ENCODE measurements around the gene HSPB8. TPM values are rescaled to one million over a fixed set of nuclear protein-coding genes. Genes with fewer than 3 reads are reported as not detected.

HSPB8 gene
- total and polyA plus RNA-seq, 5 donors, result 452 to 572 (median 544) TPM

- ATAC-seq, result peak; percentile 33 to 40
- intact Hi-C loops (cut with DNase I), result loop anchor here in 1 of 4 donors (10.0 kb wide), 1 partner anchor 68 kb away; no protein-coding TSS in a partner anchor
- Histone ChIP-seq H3K27ac (ENCODE audit: low read length) (peak overlapping the region; percentile 92), H3K4me1 (ENCODE audit: control insufficient read depth, insufficient read depth, low read length) (peaks cover 5% of the 10 kb centered on the region), H3K27me3 (ENCODE audit: control insufficient read depth, insufficient read depth) (no peaks in the 10 kb centered on the region), H3K9me3 (ENCODE audit: control insufficient read depth, low read length) (no peaks in the 10 kb centered on the region), H3K4me3 (ENCODE audit: low read length) (peak overlapping the region; percentile 56)
- DNase-seq, result no peak
- 49% methylated on average over 5 of the region's 5 CpGs for WGBS
These were observed 4.2 kb downstream of the HSPB8 start for GRCh38 chr12:119182701-119183493.

GRCh38 chr12:119183942-119184695, 5.4 kb downstream of the HSPB8 start:
- Histone ChIP-seq H3K27me3 (ENCODE audit: control insufficient read depth, insufficient read depth) (no peaks in the 10 kb centered on the region), H3K27ac (ENCODE audit: low read length) (peak overlapping the region; percentile 85), H3K4me3 (ENCODE audit: low read length) (peak overlapping the region; percentile 56), H3K9me3 (ENCODE audit: control insufficient read depth, low read length) (no peaks in the 10 kb centered on the region), H3K4me1 (ENCODE audit: control insufficient read depth, insufficient read depth, low read length) (peaks cover 10% of the 10 kb centered on the region)
- 61% methylated on average over 9 of the region's 9 CpGs for WGBS
- DNase-seq (peak; percentile 48 to 78 (median 74)), ATAC-seq (peak; percentile 30 to 60)
- intact Hi-C loops (cut with DNase I), result loop anchor here in 1 of 4 donors (10.0 kb wide), 1 partner anchor 69 kb away; no protein-coding TSS in a partner anchor

GRCh38 chr12:119195256-119195655, 16.5 kb downstream of the HSPB8 start:
- H3K9me3 ChIP-seq (ENCODE audit: control insufficient read depth, low read length), result peaks cover 1% of the 10 kb centered on the region
- intact Hi-C loops (cut with DNase I), result no loop called here
- 91% methylated on average over 16 of the region's 16 CpGs for WGBS
- peak in 1 of 2 donors; percentile 17 for ATAC-seq
- H3K27ac ChIP-seq (ENCODE audit: low read length), result no peak overlapping the region
- no peak for DNase-seq
- no peak overlapping the region for H3K4me3 ChIP-seq (ENCODE audit: low read length)
- no peaks in the 10 kb centered on the region for H3K27me3 ChIP-seq (ENCODE audit: control insufficient read depth, insufficient read depth)
- H3K4me1 ChIP-seq (ENCODE audit: control insufficient read depth, insufficient read depth, low read length), result peaks cover 2% of the 10 kb centered on the region

GRCh38 chr12:119198440-119198839, 19.7 kb downstream of the HSPB8 start:
- H3K4me1 ChIP-seq (ENCODE audit: control insufficient read depth, insufficient read depth, low read length), result peaks cover 2% of the 10 kb centered on the region
- H3K27me3 ChIP-seq (ENCODE audit: control insufficient read depth, insufficient read depth), result no peaks in the 10 kb centered on the region
- no peak overlapping the region for H3K4me3 ChIP-seq (ENCODE audit: low read length)
- 97% methylated on average over 2 of the region's 2 CpGs for whole genome bisulfite sequencing
- H3K9me3 ChIP-seq (ENCODE audit: control insufficient read depth, low read length), result peaks cover 1% of the 10 kb centered on the region
- no peak overlapping the region for H3K27ac ChIP-seq (ENCODE audit: low read length)
- intact Hi-C loops (cut with DNase I), result no loop called here
- DNase-seq (no peak), ATAC-seq (no peak)

- intact Hi-C loops (cut with DNase I), result no loop called here
- H3K4me1 ChIP-seq (ENCODE audit: control insufficient read depth, insufficient read depth, low read length), result peaks cover 5% of the 10 kb centered on the region
- peaks cover 1% of the 10 kb centered on the region for H3K9me3 ChIP-seq (ENCODE audit: control insufficient read depth, low read length)
- ATAC-seq, result no peak
- H3K27ac ChIP-seq (ENCODE audit: low read length), result no peak overlapping the region
- no peak for DNase-seq
- H3K27me3 ChIP-seq (ENCODE audit: control insufficient read depth, insufficient read depth), result no peaks in the 10 kb centered on the region
- H3K4me3 ChIP-seq (ENCODE audit: low read length), result no peak overlapping the region
- WGBS, result 76% methylated on average over 4 of the region's 4 CpGs
These were observed 21.9 kb downstream of the HSPB8 start for GRCh38 chr12:119200601-119201000.

GRCh38 chr12:119201789-119202543, 23.2 kb downstream of the HSPB8 start:
- H3K9me3 ChIP-seq (ENCODE audit: control insufficient read depth, low read length), result no peaks in the 10 kb centered on the region
- no peak overlapping the region for H3K4me3 ChIP-seq (ENCODE audit: low read length)
- ATAC-seq, result no peak
- intact Hi-C loops (cut with DNase I), result no loop called here
- H3K27me3 ChIP-seq (ENCODE audit: control insufficient read depth, insufficient read depth), result no peaks in the 10 kb centered on the region
- no peak overlapping the region for H3K27ac ChIP-seq (ENCODE audit: low read length)
- WGBS, result 84% methylated on average over 9 of the region's 9 CpGs
- peaks cover 5% of the 10 kb centered on the region for H3K4me1 ChIP-seq (ENCODE audit: control insufficient read depth, insufficient read depth, low read length)
- DNase-seq, result no peak

- Histone ChIP-seq H3K9me3 (ENCODE audit: control insufficient read depth, low read length) (no peaks in the 10 kb centered on the region), H3K4me3 (ENCODE audit: low read length) (no peak overlapping the region), H3K4me1 (ENCODE audit: control insufficient read depth, insufficient read depth, low read length) (peaks cover 5% of the 10 kb centered on the region), H3K27me3 (ENCODE audit: control insufficient read depth, insufficient read depth) (no peaks in the 10 kb centered on the region), H3K27ac (ENCODE audit: low read length) (no peak overlapping the region)
- intact Hi-C loops (cut with DNase I), result no loop called here
- ATAC-seq (no peak), DNase-seq (no peak)
- 33% methylated on average over 2 of the region's 2 CpGs for WGBS
These were observed 23.8 kb downstream of the HSPB8 start for GRCh38 chr12:119202544-119202943.

- intact Hi-C loops (cut with DNase I), result no loop called here
- ATAC-seq (peak; percentile 63 to 78), DNase-seq (peak in 2 of 3 donors; percentile 42 to 56)
- peaks cover 7% of the 10 kb centered on the region for H3K4me1 ChIP-seq (ENCODE audit: control insufficient read depth, insufficient read depth, low read length)
- no peak overlapping the region for H3K4me3 ChIP-seq (ENCODE audit: low read length)
- H3K27me3 ChIP-seq (ENCODE audit: control insufficient read depth, insufficient read depth), result no peaks in the 10 kb centered on the region
- peak overlapping the region; percentile 83 for H3K27ac ChIP-seq (ENCODE audit: low read length)
- WGBS, result 7% methylated on average over 2 of the region's 2 CpGs
- H3K9me3 ChIP-seq (ENCODE audit: control insufficient read depth, low read length), result no peaks in the 10 kb centered on the region
These were observed 25.4 kb downstream of the HSPB8 start for GRCh38 chr12:119204131-119204530.

GRCh38 chr12:119204671-119205285, 26.0 kb downstream of the HSPB8 start:
- ATAC-seq (peak in 1 of 2 donors; percentile 29), DNase-seq (peak in 1 of 3 donors; percentile 60)
- intact Hi-C loops (cut with DNase I), result no loop called here

GRCh38 chr12:119206348-119207062, 27.8 kb downstream of the HSPB8 start:
- Histone ChIP-seq H3K27ac (ENCODE audit: low read length) (no peak overlapping the region), H3K9me3 (ENCODE audit: control insufficient read depth, low read length) (no peaks in the 10 kb centered on the region), H3K27me3 (ENCODE audit: control insufficient read depth, insufficient read depth) (no peaks in the 10 kb centered on the region), H3K4me1 (ENCODE audit: control insufficient read depth, insufficient read depth, low read length) (peaks cover 7% of the 10 kb centered on the region), H3K4me3 (ENCODE audit: low read length) (no peak overlapping the region)
- DNase-seq (no peak), ATAC-seq (no peak)
- intact Hi-C loops (cut with DNase I), result no loop called here
- WGBS, result 67% methylated on average over 8 of the region's 8 CpGs

More at GRCh38 chr12:119204671-119205285, 26.0 kb downstream of the HSPB8 start:
- no peaks in the 10 kb centered on the region for H3K9me3 ChIP-seq (ENCODE audit: control insufficient read depth, low read length)
- no peak overlapping the region for H3K4me3 ChIP-seq (ENCODE audit: low read length)
- WGBS, result 44% methylated on average over 7 of the region's 7 CpGs
- H3K27me3 ChIP-seq (ENCODE audit: control insufficient read depth, insufficient read depth), result no peaks in the 10 kb centered on the region
- H3K4me1 ChIP-seq (ENCODE audit: control insufficient read depth, insufficient read depth, low read length), result peaks cover 7% of the 10 kb centered on the region
- H3K27ac ChIP-seq (ENCODE audit: low read length), result peak overlapping the region; percentile 83
